Mesendoderm (in vitro differentiated cells): Measurements from ENCODE around the gene COL4A4.

Experiments
- DNase-seq: peaks from one replicate; pipeline ENCODE4 v3.0.0; 2013
- H2AK5ac ChIP-seq: 2 replicates; pipeline ENCODE4 v1.6.1; 2013; ENCODE audit warnings: low read length, inconsistent platforms
- H2BK120ac ChIP-seq: 2 replicates; pipeline ENCODE4 v1.6.1; 2013; ENCODE audit warnings: low read depth, mild to moderate bottlenecking, low read length, moderate library complexity, mixed read lengths
- H2BK15ac ChIP-seq: replicated peaks from 2 replicates; pipeline ENCODE4 v1.6.1; 2013; ENCODE audit warnings: low read depth, mild to moderate bottlenecking, moderate library complexity
- H2BK5ac ChIP-seq: 2 replicates; pipeline ENCODE4 v1.6.1; 2013; ENCODE audit warnings: low read length, inconsistent platforms
- H3K18ac ChIP-seq: 2 replicates; pipeline ENCODE4 v1.6.1; 2013; ENCODE audit warnings: mild to moderate bottlenecking, low read length, mixed read lengths
- H3K23ac ChIP-seq: one replicate; pipeline ENCODE4 v1.6.1; 2013; ENCODE audit warnings: low read length
- H3K27ac ChIP-seq: 2 replicates; pipeline ENCODE4 v1.5.1; 2013; ENCODE audit warnings: low read depth, mild to moderate bottlenecking, inconsistent platforms, low read length, moderate library complexity
- H3K27me3 ChIP-seq: 2 replicates; pipeline ENCODE4 v1.6.1; 2013; ENCODE audit warnings: low read length, control low read depth, mild to moderate bottlenecking, inconsistent platforms; ENCODE audit not compliant: insufficient read depth, poor library complexity
- H3K36me3 ChIP-seq: 2 replicates; pipeline ENCODE4 v1.6.1; 2013; ENCODE audit warnings: low read length, inconsistent platforms; ENCODE audit not compliant: control insufficient read depth, insufficient read depth
- H3K4ac ChIP-seq: one replicate; pipeline ENCODE4 v1.6.1; 2013; ENCODE audit warnings: low read depth, mild to moderate bottlenecking, low read length, moderate library complexity
- H3K4me1 ChIP-seq: 2 replicates; pipeline ENCODE4 v1.6.1; 2013; ENCODE audit warnings: low read depth, low read length, inconsistent platforms; ENCODE audit not compliant: control insufficient read depth
- H3K4me2 ChIP-seq: 2 replicates; pipeline ENCODE4 v1.6.1; 2013; ENCODE audit warnings: low read length
- H3K4me3 ChIP-seq: 2 replicates; pipeline ENCODE4 v1.5.1; 2013; ENCODE audit warnings: mild to moderate bottlenecking, low read length
- H3K56ac ChIP-seq: one replicate; pipeline ENCODE4 v1.6.1; 2013; ENCODE audit warnings: low read length
- H3K79me1 ChIP-seq: 2 replicates; pipeline ENCODE4 v1.6.1; 2013; ENCODE audit warnings: low read length, inconsistent platforms
- H3K79me2 ChIP-seq: 2 replicates; pipeline ENCODE4 v1.6.1; 2013; ENCODE audit warnings: mild to moderate bottlenecking, low read length; ENCODE audit not compliant: control insufficient read depth, insufficient read depth
- H3K9ac ChIP-seq: 2 replicates; pipeline ENCODE4 v1.6.1; 2013; ENCODE audit warnings: low read length, inconsistent platforms
- H4K5ac ChIP-seq: one replicate; pipeline ENCODE4 v1.6.1; 2013; ENCODE audit warnings: low read length
- H4K8ac ChIP-seq: one replicate; pipeline ENCODE4 v1.6.1; 2013; ENCODE audit warnings: low read depth, mild to moderate bottlenecking, control low read depth, low read length, moderate library complexity
- WGBS: extraction: QIAGEN DNeasy Blood & Tissue Kit; methylation state at CpG from one replicate; pipeline ENCODE4 v1.1.7; 2013; ENCODE audit warnings: low lambda C conversion rate, missing lambda C conversion rate; ENCODE audit not compliant: insufficient coverage; ENCODE audit errors: extremely low coverage; 5-methylcytosine and 5-hydroxymethylcytosine counted together

The COL4A4 gene

DNA sequence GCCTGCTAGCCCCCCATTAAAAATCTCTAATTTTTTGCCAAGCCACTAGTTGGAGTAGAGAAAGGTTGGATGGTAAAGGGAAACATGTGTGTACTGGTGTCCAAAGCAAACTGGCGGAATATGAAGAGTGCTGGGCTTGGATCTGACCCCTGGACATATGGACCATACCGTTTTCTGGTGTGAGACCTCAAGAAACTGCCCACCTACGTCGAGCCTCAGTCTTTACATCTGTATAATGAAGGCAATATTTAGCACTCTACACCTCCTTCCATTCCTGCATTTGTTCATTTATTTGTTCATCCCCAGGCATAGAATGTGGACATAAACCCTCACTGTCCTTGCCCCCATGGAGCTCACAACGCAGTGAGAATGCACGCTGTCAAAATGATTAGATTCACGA is 185.7 kb downstream of the COL4A4 start:
- no peak overlapping the region for H2BK5ac ChIP-seq

GRCh38 chr2:226977775-226978190 is 186.2 kb downstream of the COL4A4 start:
- Histone ChIP-seq H2AK5ac (no peak overlapping the region), H3K4me3 (no peak overlapping the region), H3K4me1 (no peaks in the 10 kb centered on the region), H3K18ac (no peak overlapping the region), H4K8ac (no peak overlapping the region), H2BK15ac (no peak overlapping the region), H3K4me2 (no peak overlapping the region), H3K56ac (no peak overlapping the region), H3K36me3 (no peaks in the 10 kb centered on the region), H3K23ac (no peak overlapping the region), H3K79me1 (no peaks in the 10 kb centered on the region), H3K79me2 (no peaks in the 10 kb centered on the region), H3K27me3 (no peaks in the 10 kb centered on the region), H4K5ac (no peak overlapping the region), H3K4ac (no peak overlapping the region), H3K9ac (no peak overlapping the region), H2BK5ac (no peak overlapping the region), H3K27ac (no peak overlapping the region), H2BK120ac (no peak overlapping the region)
- DNase-seq = no peak
- no CpG with 5 or more reads among the region's 2 CpGs for WGBS

More for the DNA sequence above, 185.7 kb downstream of the COL4A4 start:
- no peak overlapping the region for H3K4ac ChIP-seq
- H3K56ac ChIP-seq = no peak overlapping the region
- no peak overlapping the region for H3K9ac ChIP-seq
- H2AK5ac ChIP-seq = no peak overlapping the region
- no peak overlapping the region for H3K18ac ChIP-seq
- H3K4me1 ChIP-seq = no peaks in the 10 kb centered on the region
- no peaks in the 10 kb centered on the region for H3K36me3 ChIP-seq
- H3K4me2 ChIP-seq = no peak overlapping the region
- H3K27ac ChIP-seq = no peak overlapping the region
- H3K4me3 ChIP-seq = no peak overlapping the region
- no peaks in the 10 kb centered on the region for H3K27me3 ChIP-seq
- H2BK15ac ChIP-seq = no peak overlapping the region
- H4K5ac ChIP-seq = no peak overlapping the region
- no peak overlapping the region for H3K23ac ChIP-seq
- no CpG with 5 or more reads among the region's 7 CpGs for WGBS
- no peak overlapping the region for H2BK120ac ChIP-seq
- H3K79me2 ChIP-seq = no peaks in the 10 kb centered on the region
- H4K8ac ChIP-seq = no peak overlapping the region
- no peak for DNase-seq
- no peaks in the 10 kb centered on the region for H3K79me1 ChIP-seq

DNA sequence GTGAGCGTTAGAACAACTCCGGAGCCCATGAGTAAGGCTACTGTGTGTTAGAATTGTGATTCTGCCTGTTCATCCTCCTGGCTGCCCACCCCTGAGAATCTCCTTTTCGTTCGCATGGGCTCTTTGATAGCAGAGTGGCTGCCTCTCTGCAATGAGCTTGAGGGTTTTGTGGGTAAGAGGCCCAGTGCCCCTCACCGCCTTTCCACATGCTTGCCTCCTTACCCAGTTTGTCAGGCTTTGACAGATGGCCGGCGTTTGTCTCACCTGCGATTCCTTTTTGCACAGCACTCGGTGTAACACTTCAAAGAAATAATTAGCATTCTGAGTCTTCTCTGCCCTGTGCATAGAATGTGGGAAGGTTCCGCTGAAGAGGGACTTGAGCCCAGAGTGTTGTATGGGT is 190.2 kb downstream of the COL4A4 start:
- WGBS = no CpG with 5 or more reads among the region's 10 CpGs
- no peak overlapping the region for H3K56ac ChIP-seq

GRCh38 chr2:226971770-226972169 is 192.2 kb downstream of the COL4A4 start:
- H3K9ac ChIP-seq = no peak overlapping the region
- H3K79me1 ChIP-seq = no peaks in the 10 kb centered on the region
- H3K79me2 ChIP-seq = no peaks in the 10 kb centered on the region
- no peak overlapping the region for H4K5ac ChIP-seq
- no peaks in the 10 kb centered on the region for H3K4me1 ChIP-seq
- H2BK5ac ChIP-seq = no peak overlapping the region
- no peak overlapping the region for H2BK15ac ChIP-seq
- no peak overlapping the region for H2AK5ac ChIP-seq
- no peak overlapping the region for H3K4ac ChIP-seq
- H3K56ac ChIP-seq = no peak overlapping the region
- DNase-seq = no peak
- no peak overlapping the region for H4K8ac ChIP-seq
- no CpG with 5 or more reads among the region's 4 CpGs for WGBS
- no peak overlapping the region for H3K27ac ChIP-seq
- no peaks in the 10 kb centered on the region for H3K36me3 ChIP-seq
- H3K18ac ChIP-seq = no peak overlapping the region
- H3K4me2 ChIP-seq = no peak overlapping the region
- H3K4me3 ChIP-seq = no peak overlapping the region
- H2BK120ac ChIP-seq = no peak overlapping the region
- no peak overlapping the region for H3K23ac ChIP-seq
- H3K27me3 ChIP-seq = no peaks in the 10 kb centered on the region

More for the DNA sequence above, 190.2 kb downstream of the COL4A4 start:
- Histone ChIP-seq H3K79me1 (no peaks in the 10 kb centered on the region), H3K18ac (no peak overlapping the region), H2BK5ac (no peak overlapping the region), H3K23ac (no peak overlapping the region), H4K5ac (no peak overlapping the region), H2AK5ac (no peak overlapping the region), H3K4ac (no peak overlapping the region), H2BK120ac (no peak overlapping the region), H3K36me3 (no peaks in the 10 kb centered on the region), H3K9ac (no peak overlapping the region), H3K79me2 (no peaks in the 10 kb centered on the region), H3K4me3 (no peak overlapping the region), H3K4me1 (no peaks in the 10 kb centered on the region), H3K4me2 (no peak overlapping the region), H4K8ac (no peak overlapping the region), H3K27ac (no peak overlapping the region), H3K27me3 (no peaks in the 10 kb centered on the region), H2BK15ac (no peak overlapping the region)
- DNase-seq = no peak

- H2BK15ac ChIP-seq = no peak overlapping the region
- H2AK5ac ChIP-seq = no peak overlapping the region
- H3K4me3 ChIP-seq = no peak overlapping the region
- no peaks in the 10 kb centered on the region for H3K36me3 ChIP-seq
- no peak overlapping the region for H3K56ac ChIP-seq
- no peak overlapping the region for H3K27ac ChIP-seq
- no peak overlapping the region for H3K9ac ChIP-seq
- no peaks in the 10 kb centered on the region for H3K79me2 ChIP-seq
- H3K4me1 ChIP-seq = no peaks in the 10 kb centered on the region
- no peak overlapping the region for H3K18ac ChIP-seq
- no peak overlapping the region for H2BK120ac ChIP-seq
- H3K4ac ChIP-seq = no peak overlapping the region
- WGBS = no CpG with 5 or more reads among the region's 6 CpGs
- no peaks in the 10 kb centered on the region for H3K79me1 ChIP-seq
- no peak overlapping the region for H3K23ac ChIP-seq
- H3K27me3 ChIP-seq = no peaks in the 10 kb centered on the region
- H3K4me2 ChIP-seq = no peak overlapping the region
- no peak overlapping the region for H4K5ac ChIP-seq
- DNase-seq = no peak
- no peak overlapping the region for H2BK5ac ChIP-seq
- no peak overlapping the region for H4K8ac ChIP-seq
Measured at GRCh38 chr2:226971084-226971483, 192.9 kb downstream of the COL4A4 start.

- DNase-seq = no peak
- no peak overlapping the region for H3K18ac ChIP-seq
- no peak overlapping the region for H4K8ac ChIP-seq
- no peaks in the 10 kb centered on the region for H3K36me3 ChIP-seq
- H2AK5ac ChIP-seq = no peak overlapping the region
- no peak overlapping the region for H3K9ac ChIP-seq
- H2BK120ac ChIP-seq = no peak overlapping the region
- no peak overlapping the region for H2BK5ac ChIP-seq
- H3K27ac ChIP-seq = no peak overlapping the region
- H3K4me1 ChIP-seq = no peaks in the 10 kb centered on the region
- no peaks in the 10 kb centered on the region for H3K79me1 ChIP-seq
- H3K27me3 ChIP-seq = no peaks in the 10 kb centered on the region
- H3K4me2 ChIP-seq = no peak overlapping the region
- H3K4me3 ChIP-seq = no peak overlapping the region
- no peak overlapping the region for H3K4ac ChIP-seq
- H2BK15ac ChIP-seq = no peak overlapping the region
- H3K23ac ChIP-seq = no peak overlapping the region
- no peak overlapping the region for H4K5ac ChIP-seq
- WGBS = no CpG with 5 or more reads among the region's 3 CpGs
- no peaks in the 10 kb centered on the region for H3K79me2 ChIP-seq
- no peak overlapping the region for H3K56ac ChIP-seq
Measured at GRCh38 chr2:226970362-226970761, 193.6 kb downstream of the COL4A4 start.
